ENCODE data around the gene MEI4. TPM values are rescaled to one million over a fixed set of nuclear protein-coding genes. Genes with fewer than 3 reads are reported as not detected.

Gene MEI4
- total RNA-seq, 1 experiment from 2014 or later, result not detected

DNA sequence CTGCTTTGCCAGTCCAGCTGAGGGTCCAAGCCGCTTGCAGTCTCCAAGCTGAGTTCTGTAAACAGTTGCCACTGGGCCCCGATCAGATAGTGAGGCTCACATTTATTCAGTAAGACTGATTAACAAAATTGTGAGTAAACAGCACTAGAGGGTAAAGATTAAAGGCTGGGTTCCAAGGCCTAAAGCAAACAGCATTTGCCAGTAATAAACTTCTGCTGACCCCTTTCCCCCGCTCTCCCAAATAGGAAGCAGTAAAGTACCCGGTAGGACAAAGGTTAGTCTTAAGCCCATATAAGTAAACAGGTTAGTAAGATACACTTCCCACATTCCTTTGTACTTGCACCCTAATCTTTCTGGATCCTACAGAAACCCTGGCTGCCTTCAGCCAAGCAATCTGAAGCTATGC lies 181.8 kb downstream of the MEI4 start:
- Histone ChIP-seq H2AFZ (ENCODE audit: low read length) (no peak overlapping the region), H3K4me3 (ENCODE audit: low read length) (no peak overlapping the region), H3K36me3 (ENCODE audit: insufficient read depth, low read length) (no peaks in the 10 kb centered on the region), H3K4me1 (ENCODE audit: low read length) (no peaks in the 10 kb centered on the region), H4K20me1 (ENCODE audit: insufficient read depth, low read depth, low read length) (no peaks in the 10 kb centered on the region), H3K4me2 (ENCODE audit: low read depth, low read length, poor library complexity, severe bottlenecking) (no peak overlapping the region), H3K27me3 (ENCODE audit: low read length) (no peaks in the 10 kb centered on the region), H3K79me2 (ENCODE audit: low read length) (no peaks in the 10 kb centered on the region), H3K9me2 (replicated peaks; ENCODE audit: insufficient read depth, low read length) (no peaks in the 10 kb centered on the region), H3K9me3 (ENCODE audit: low read length) (peaks cover 11% of the 10 kb centered on the region; the same call in 1 of the 2 replicates), H3K27ac (ENCODE audit: low read length) (no peak overlapping the region), H3K9ac (ENCODE audit: low read length) (no peak overlapping the region)
- DNase-seq, result no peak

GRCh38 chr6:77837034-77837784 lies 184.4 kb downstream of the MEI4 start:
- no peak overlapping the region for H2AFZ ChIP-seq (ENCODE audit: low read length)
- no peak overlapping the region for H3K9ac ChIP-seq (ENCODE audit: low read length)
- no peaks in the 10 kb centered on the region for H3K4me1 ChIP-seq (ENCODE audit: low read length)
- H3K4me3 ChIP-seq (ENCODE audit: low read length), result no peak overlapping the region
- no peaks in the 10 kb centered on the region for H3K36me3 ChIP-seq (ENCODE audit: insufficient read depth, low read length)
- H3K9me2 ChIP-seq (replicated peaks; ENCODE audit: insufficient read depth, low read length), result no peaks in the 10 kb centered on the region
- H3K27ac ChIP-seq (ENCODE audit: low read length), result no peak overlapping the region
- no peaks in the 10 kb centered on the region for H3K79me2 ChIP-seq (ENCODE audit: low read length)
- H3K4me2 ChIP-seq (ENCODE audit: low read depth, low read length, poor library complexity, severe bottlenecking), result no peak overlapping the region
- no peaks in the 10 kb centered on the region for H4K20me1 ChIP-seq (ENCODE audit: insufficient read depth, low read depth, low read length)
- no peak for DNase-seq
- H3K9me3 ChIP-seq (ENCODE audit: low read length), result peaks cover 14% of the 10 kb centered on the region
- H3K27me3 ChIP-seq (ENCODE audit: low read length), result no peaks in the 10 kb centered on the region

DNA sequence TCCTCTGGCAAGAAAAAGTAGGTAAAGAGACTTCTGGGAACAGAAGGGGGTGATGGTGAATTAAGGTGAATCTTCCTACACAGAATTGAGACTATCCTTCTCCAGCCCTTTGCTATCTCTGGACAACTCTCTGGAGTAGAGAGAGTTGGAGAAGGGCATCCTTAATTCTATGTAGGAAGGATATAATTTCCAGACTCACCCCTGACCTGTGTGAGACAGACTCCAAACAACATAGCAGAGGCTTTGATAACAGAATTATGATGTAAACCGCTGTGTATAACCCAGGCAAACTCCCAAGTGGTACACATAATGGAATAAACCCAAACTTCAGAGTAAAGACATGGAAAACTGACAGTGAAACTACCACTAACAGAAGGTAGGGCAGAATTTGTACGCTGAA lies 186.5 kb downstream of the MEI4 start:
- H3K9me3 ChIP-seq (ENCODE audit: low read length), result peaks cover 8% of the 10 kb centered on the region
- H3K27ac ChIP-seq (ENCODE audit: low read length), result no peak overlapping the region
- H3K4me3 ChIP-seq (ENCODE audit: low read length), result no peak overlapping the region

GRCh38 chr6:77844822-77845221 lies 192.0 kb downstream of the MEI4 start:
- Histone ChIP-seq H3K79me2 (ENCODE audit: low read length) (no peaks in the 10 kb centered on the region), H4K20me1 (ENCODE audit: insufficient read depth, low read depth, low read length) (no peaks in the 10 kb centered on the region), H3K4me3 (ENCODE audit: low read length) (no peak overlapping the region), H3K4me1 (ENCODE audit: low read length) (no peaks in the 10 kb centered on the region), H3K9ac (ENCODE audit: low read length) (no peak overlapping the region), H3K4me2 (ENCODE audit: low read depth, low read length, poor library complexity, severe bottlenecking) (no peak overlapping the region), H3K36me3 (ENCODE audit: insufficient read depth, low read length) (no peaks in the 10 kb centered on the region), H3K27me3 (ENCODE audit: low read length) (no peaks in the 10 kb centered on the region), H2AFZ (ENCODE audit: low read length) (no peak overlapping the region), H3K9me3 (ENCODE audit: low read length) (peaks cover 12% of the 10 kb centered on the region), H3K9me2 (replicated peaks; ENCODE audit: insufficient read depth, low read length) (no peaks in the 10 kb centered on the region), H3K27ac (ENCODE audit: low read length) (no peak overlapping the region)
- DNase-seq, result no peak

More for the DNA sequence above, 186.5 kb downstream of the MEI4 start:
- Histone ChIP-seq H3K36me3 (ENCODE audit: insufficient read depth, low read length) (no peaks in the 10 kb centered on the region), H3K9ac (ENCODE audit: low read length) (no peak overlapping the region), H3K4me2 (ENCODE audit: low read depth, low read length, poor library complexity, severe bottlenecking) (no peak overlapping the region), H3K79me2 (ENCODE audit: low read length) (no peaks in the 10 kb centered on the region), H3K27me3 (ENCODE audit: low read length) (no peaks in the 10 kb centered on the region), H3K4me1 (ENCODE audit: low read length) (no peaks in the 10 kb centered on the region), H3K9me2 (replicated peaks; ENCODE audit: insufficient read depth, low read length) (no peaks in the 10 kb centered on the region), H4K20me1 (ENCODE audit: insufficient read depth, low read depth, low read length) (no peaks in the 10 kb centered on the region), H2AFZ (ENCODE audit: low read length) (no peak overlapping the region)
- DNase-seq, result no peak

DNA sequence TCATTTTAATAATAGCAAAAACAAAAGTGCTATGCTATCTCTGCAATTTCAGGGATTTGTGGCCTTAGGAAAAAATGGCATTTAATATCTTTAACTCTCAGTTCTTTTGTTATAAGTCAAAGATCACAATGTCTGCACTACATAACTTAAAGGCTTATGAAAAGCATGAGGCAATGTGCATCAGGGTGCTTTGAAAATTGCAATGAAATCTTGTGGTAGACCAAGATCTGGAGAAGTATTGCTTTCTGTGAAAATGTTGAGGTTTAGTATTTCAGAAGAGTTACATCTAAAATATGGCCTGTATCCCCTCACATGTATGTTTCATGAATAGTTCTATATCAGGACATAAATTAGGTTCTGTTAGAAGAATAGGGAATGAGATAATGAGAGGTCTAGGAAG lies 200.6 kb downstream of the MEI4 start:
- H3K79me2 ChIP-seq (ENCODE audit: low read length), result no peaks in the 10 kb centered on the region
- no peaks in the 10 kb centered on the region for H3K36me3 ChIP-seq (ENCODE audit: insufficient read depth, low read length)
- H2AFZ ChIP-seq (ENCODE audit: low read length), result no peak overlapping the region
- no peak overlapping the region for H3K4me2 ChIP-seq (ENCODE audit: low read depth, low read length, poor library complexity, severe bottlenecking)
- H3K9me2 ChIP-seq (replicated peaks; ENCODE audit: insufficient read depth, low read length), result no peaks in the 10 kb centered on the region
- no peaks in the 10 kb centered on the region for H4K20me1 ChIP-seq (ENCODE audit: insufficient read depth, low read depth, low read length)
- peaks cover 21% of the 10 kb centered on the region for H3K9me3 ChIP-seq (ENCODE audit: low read length)
- no peak overlapping the region for H3K4me3 ChIP-seq (ENCODE audit: low read length)
- no peak overlapping the region for H3K9ac ChIP-seq (ENCODE audit: low read length)
- no peak overlapping the region for H3K27ac ChIP-seq (ENCODE audit: low read length)
- no peaks in the 10 kb centered on the region for H3K4me1 ChIP-seq (ENCODE audit: low read length)
- no peaks in the 10 kb centered on the region for H3K27me3 ChIP-seq (ENCODE audit: low read length)
- DNase-seq, result no peak

GRCh38 chr6:77856391-77856790 lies 203.6 kb downstream of the MEI4 start:
- no peak overlapping the region for H3K27ac ChIP-seq (ENCODE audit: low read length)
- H4K20me1 ChIP-seq (ENCODE audit: insufficient read depth, low read depth, low read length), result no peaks in the 10 kb centered on the region
- no peaks in the 10 kb centered on the region for H3K79me2 ChIP-seq (ENCODE audit: low read length)
- no peaks in the 10 kb centered on the region for H3K4me1 ChIP-seq (ENCODE audit: low read length)
- no peak overlapping the region for H3K4me2 ChIP-seq (ENCODE audit: low read depth, low read length, poor library complexity, severe bottlenecking)
- no peak overlapping the region for H3K9ac ChIP-seq (ENCODE audit: low read length)
- H2AFZ ChIP-seq (ENCODE audit: low read length), result no peak overlapping the region
- H3K27me3 ChIP-seq (ENCODE audit: low read length), result no peaks in the 10 kb centered on the region
- H3K9me2 ChIP-seq (replicated peaks; ENCODE audit: insufficient read depth, low read length), result no peaks in the 10 kb centered on the region
- no peak overlapping the region for H3K4me3 ChIP-seq (ENCODE audit: low read length)
- H3K36me3 ChIP-seq (ENCODE audit: insufficient read depth, low read length), result no peaks in the 10 kb centered on the region
- peaks cover 15% of the 10 kb centered on the region for H3K9me3 ChIP-seq (ENCODE audit: low read length)
- no peak for DNase-seq

- Histone ChIP-seq H2AFZ (ENCODE audit: low read length) (no peak overlapping the region), H3K36me3 (ENCODE audit: insufficient read depth, low read length) (no peaks in the 10 kb centered on the region), H3K9ac (ENCODE audit: low read length) (no peak overlapping the region), H3K4me3 (ENCODE audit: low read length) (no peak overlapping the region), H3K27me3 (ENCODE audit: low read length) (no peaks in the 10 kb centered on the region), H3K79me2 (ENCODE audit: low read length) (no peaks in the 10 kb centered on the region), H4K20me1 (ENCODE audit: insufficient read depth, low read depth, low read length) (no peaks in the 10 kb centered on the region), H3K9me2 (replicated peaks; ENCODE audit: insufficient read depth, low read length) (no peaks in the 10 kb centered on the region), H3K27ac (ENCODE audit: low read length) (no peak overlapping the region), H3K4me2 (ENCODE audit: low read depth, low read length, poor library complexity, severe bottlenecking) (no peak overlapping the region), H3K4me1 (ENCODE audit: low read length) (no peaks in the 10 kb centered on the region), H3K9me3 (ENCODE audit: low read length) (peaks cover 18% of the 10 kb centered on the region)
- no peak for DNase-seq
Measured at GRCh38 chr6:77857421-77857820, 204.6 kb downstream of the MEI4 start.

DNA sequence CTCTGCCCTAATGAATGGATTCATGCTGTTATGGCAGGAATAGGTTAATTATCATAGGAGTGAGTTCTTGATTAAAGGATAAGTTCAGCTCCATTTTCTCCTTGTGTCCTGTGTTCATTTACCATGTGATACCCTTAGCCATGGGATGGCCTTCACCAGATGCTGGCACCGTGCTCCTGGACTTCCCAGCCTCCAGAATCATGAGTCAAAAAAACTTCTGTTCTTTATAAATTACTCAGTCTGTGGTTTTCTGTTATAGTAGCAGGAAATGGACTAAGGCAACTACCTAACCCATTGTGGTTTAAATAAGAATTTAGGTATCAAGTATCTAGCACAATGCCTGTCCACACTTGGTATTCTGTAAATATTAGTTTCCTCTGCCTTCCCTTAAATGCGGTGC lies 223.5 kb downstream of the MEI4 start:
- H4K20me1 ChIP-seq (ENCODE audit: insufficient read depth, low read depth, low read length), result no peaks in the 10 kb centered on the region
- H3K4me2 ChIP-seq (ENCODE audit: low read depth, low read length, poor library complexity, severe bottlenecking), result no peak overlapping the region
- no peaks in the 10 kb centered on the region for H3K9me2 ChIP-seq (replicated peaks; ENCODE audit: insufficient read depth, low read length)
- H3K27me3 ChIP-seq (ENCODE audit: low read length), result no peaks in the 10 kb centered on the region
- peaks cover 4% of the 10 kb centered on the region; the same call in 1 of the 2 replicates for H3K9me3 ChIP-seq (ENCODE audit: low read length)
- no peak for DNase-seq
- H3K4me1 ChIP-seq (ENCODE audit: low read length), result no peaks in the 10 kb centered on the region
- H3K9ac ChIP-seq (ENCODE audit: low read length), result no peak overlapping the region
- no peaks in the 10 kb centered on the region for H3K79me2 ChIP-seq (ENCODE audit: low read length)
- H3K36me3 ChIP-seq (ENCODE audit: insufficient read depth, low read length), result no peaks in the 10 kb centered on the region
- no peak overlapping the region for H3K27ac ChIP-seq (ENCODE audit: low read length)
- no peak overlapping the region for H2AFZ ChIP-seq (ENCODE audit: low read length)
- H3K4me3 ChIP-seq (ENCODE audit: low read length), result no peak overlapping the region

Data from Karpas-422 (cell line).